ENCODE results near the gene TMLHE.
"Not testable (repeated sequence)": the region's sequence is repeated elsewhere in the genome, so short reads cannot be mapped to it uniquely, and the experiment has no call there.

The TMLHE gene
- long read RNA-seq, donor 1, transcript TMLHE-201 (8 exons, 2,832 nt), result major isoform, 8 of 9 reads
- long read RNA-seq, donor 1, partial matches to known transcripts, result 0 of 9 reads
- long read RNA-seq, donor 1, other reads (novel, unspliced or antisense), result 0 of 9 reads
- long read RNA-seq, donor 2, transcript TMLHE-201 (8 exons, 2,832 nt), result major isoform, 5 of 5 reads
- long read RNA-seq, donor 2, partial matches to known transcripts, result 0 of 5 reads
- long read RNA-seq, donor 2, other reads (novel, unspliced or antisense), result 0 of 5 reads
- long read RNA-seq, donor 3, transcript TMLHE-201 (8 exons, 2,832 nt), result major isoform, 5 of 6 reads
- long read RNA-seq, donor 3, partial matches to known transcripts, result 0 of 6 reads
- long read RNA-seq, donor 3, other reads (novel, unspliced or antisense), result 0 of 6 reads
- long read RNA-seq, donor 4, transcript TMLHE-201 (8 exons, 2,832 nt), result major isoform, 8 of 8 reads
- long read RNA-seq, donor 4, partial matches to known transcripts, result 0 of 8 reads
- long read RNA-seq, donor 4, other reads (novel, unspliced or antisense), result 0 of 8 reads
- long read RNA-seq, donor 5, transcript TMLHE-201 (8 exons, 2,832 nt), result major isoform, 5 of 5 reads
- long read RNA-seq, donor 5, partial matches to known transcripts, result 0 of 5 reads
- long read RNA-seq, donor 5, other reads (novel, unspliced or antisense), result 0 of 5 reads
- long read RNA-seq, donor 6, partial matches to known transcripts, result 0 of 7 reads
- long read RNA-seq, donor 6, other reads (novel, unspliced or antisense), result 0 of 7 reads
- long read RNA-seq, donor 7, transcript TMLHE-201 (8 exons, 2,832 nt), result major isoform, 9 of 10 reads
- long read RNA-seq, donor 7, partial matches to known transcripts, result 0 of 10 reads
- long read RNA-seq, donor 7, other reads (novel, unspliced or antisense), result 0 of 10 reads
- long read RNA-seq, donor 8, transcript TMLHE-201 (8 exons, 2,832 nt), result major isoform, 8 of 8 reads
- long read RNA-seq, donor 8, partial matches to known transcripts, result 0 of 8 reads
- long read RNA-seq, donor 8, other reads (novel, unspliced or antisense), result 0 of 8 reads

GRCh38 chrX:155612312-155613224 is at the start of gene TMLHE, which contains the start of gene SPRY3:
TMLHE (minus strand) TSS chrX:155612952; CDS start chrX:155545276, 67,676 bp downstream.
SPRY3 (plus strand) TSS chrX:155612586.
- DNase-seq, result peak; percentile 74

DNA sequence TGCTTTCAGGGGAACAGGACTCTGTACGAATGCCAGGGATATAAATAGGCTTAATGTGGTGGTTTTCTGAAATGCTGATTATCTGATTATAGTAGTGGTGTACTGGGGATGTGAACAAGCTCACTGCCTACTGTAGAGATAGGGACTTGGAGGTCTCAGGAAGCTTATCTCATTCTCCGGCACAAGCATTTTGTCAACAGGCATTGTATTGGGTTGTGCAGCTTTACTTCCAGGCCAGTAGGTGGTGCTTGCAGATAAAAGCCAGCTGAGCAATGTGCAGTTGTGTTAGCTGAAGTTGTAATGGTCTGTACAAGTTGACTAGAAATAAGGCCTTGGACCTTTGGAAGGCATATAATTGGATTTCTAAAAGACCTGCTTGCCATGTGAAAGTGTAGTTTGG is 49.5 kb upstream of the TMLHE start:
- DNase-seq, result no peak

GRCh38 chrX:155645180-155645579 is 32.4 kb upstream of the TMLHE start:
- DNase-seq, result no peak

DNA sequence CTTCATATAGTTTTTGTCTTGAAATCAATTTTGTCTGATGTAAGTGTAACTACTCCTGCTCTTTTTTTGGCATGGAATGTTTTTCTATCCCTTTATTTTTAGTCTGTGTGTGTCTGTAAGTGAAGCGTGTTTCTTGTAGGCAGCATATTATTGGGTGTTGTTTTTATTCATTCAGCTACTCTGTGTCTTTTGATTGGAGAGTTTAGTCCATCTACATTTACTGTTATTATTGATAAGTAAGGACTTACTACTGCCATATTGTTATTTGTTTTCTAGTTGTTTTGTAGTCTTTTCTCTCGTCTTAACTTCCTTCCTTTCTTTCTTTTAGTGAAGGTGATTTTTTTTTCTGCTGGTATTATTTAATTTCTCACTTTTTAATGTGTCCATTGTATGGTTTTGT is 30.5 kb upstream of the TMLHE start:
- DNase-seq, result no peak

- DNase-seq, result peak; percentile 16
Measured at GRCh38 chrX:155641371-155641770, 28.6 kb upstream of the TMLHE start.

DNA sequence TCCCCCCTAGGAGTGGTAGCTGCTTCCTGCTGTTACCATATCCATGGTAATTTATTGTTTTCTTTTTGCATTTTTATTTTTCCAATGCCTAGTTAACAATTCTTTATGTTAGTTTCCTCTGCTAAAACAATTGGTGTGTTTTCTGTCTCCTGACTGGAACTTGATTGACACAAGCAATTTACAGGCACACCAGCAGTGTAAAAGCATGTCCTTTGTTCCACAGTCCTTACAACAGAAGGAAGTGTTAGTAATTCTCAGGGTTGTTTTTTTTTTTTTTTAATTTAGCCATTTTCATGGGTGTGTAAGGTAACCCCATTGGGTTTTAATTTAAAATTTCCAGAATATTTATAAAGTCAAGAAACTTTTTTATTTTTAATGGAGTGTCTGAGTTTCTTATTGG is 25.0 kb upstream of the TMLHE start:
- no peak for DNase-seq

- DNase-seq, result not testable (repeated sequence)
Measured at GRCh38 chrX:155635019-155635418, 22.3 kb upstream of the TMLHE start.

GRCh38 chrX:155632431-155633100 is 19.8 kb upstream of the TMLHE start:
- no peak for DNase-seq

- DNase-seq, result not testable (repeated sequence)
Measured at GRCh38 chrX:155620110-155620509, 7.4 kb upstream of the TMLHE start.

DNA sequence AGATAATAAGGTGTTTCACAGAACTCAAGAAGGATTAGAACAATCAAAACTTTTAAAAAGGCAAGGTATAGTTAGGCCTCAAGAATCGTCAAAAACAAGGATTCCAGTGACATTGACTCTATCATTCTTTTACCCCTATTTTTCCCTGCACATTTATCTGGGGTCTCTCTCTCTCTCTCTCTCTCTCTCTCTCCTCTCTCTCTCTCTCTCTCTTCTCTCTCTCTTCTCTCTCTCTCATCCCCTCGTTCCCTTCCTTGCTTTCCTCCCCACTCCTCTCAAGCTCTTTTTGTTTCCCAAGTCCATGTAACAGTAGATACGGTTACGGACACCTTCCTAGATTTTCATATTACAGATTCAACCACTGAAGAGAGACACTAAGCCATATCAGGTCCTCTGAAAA is 3.2 kb upstream of the TMLHE start:
- no peak for DNase-seq

DNA sequence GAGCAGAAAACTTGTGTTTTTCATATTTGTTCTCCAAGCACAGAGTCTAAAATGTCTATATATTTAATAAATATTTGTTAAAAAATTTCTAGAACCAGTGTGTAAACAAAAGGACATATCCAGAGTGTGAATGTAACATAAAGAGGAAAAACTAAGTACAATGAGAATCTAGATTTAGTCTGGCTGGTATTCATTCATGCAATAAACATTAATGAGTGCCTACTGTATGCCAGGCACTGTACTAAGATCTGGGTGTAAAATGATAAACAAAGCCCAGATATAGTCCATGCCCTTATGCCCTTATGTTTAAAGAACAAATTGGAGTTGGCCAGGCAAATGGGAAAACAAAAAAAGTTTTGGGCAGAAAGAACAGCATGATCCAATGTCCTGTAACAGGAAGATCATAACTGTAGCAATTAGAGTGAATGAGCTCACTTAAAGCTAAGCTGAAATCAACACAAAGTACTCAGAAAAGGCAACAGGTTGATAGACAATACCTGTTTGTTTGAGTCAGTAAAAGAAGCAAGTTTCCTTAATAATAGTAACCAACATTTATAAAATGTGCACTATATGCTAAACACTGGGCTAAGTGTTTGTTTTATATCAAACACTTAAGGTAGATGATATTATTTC is 1.3 kb upstream of the TMLHE start:
- DNase-seq, result no peak

GRCh38 chrX:155611302-155611701 is 1.4 kb downstream of the TMLHE start:
- DNase-seq, result peak; percentile 2

- DNase-seq, result no peak
Measured at GRCh38 chrX:155592981-155593380, 19.8 kb downstream of the TMLHE start.

- no peak for DNase-seq
Measured at GRCh38 chrX:155592331-155592730, 20.4 kb downstream of the TMLHE start.

DNA sequence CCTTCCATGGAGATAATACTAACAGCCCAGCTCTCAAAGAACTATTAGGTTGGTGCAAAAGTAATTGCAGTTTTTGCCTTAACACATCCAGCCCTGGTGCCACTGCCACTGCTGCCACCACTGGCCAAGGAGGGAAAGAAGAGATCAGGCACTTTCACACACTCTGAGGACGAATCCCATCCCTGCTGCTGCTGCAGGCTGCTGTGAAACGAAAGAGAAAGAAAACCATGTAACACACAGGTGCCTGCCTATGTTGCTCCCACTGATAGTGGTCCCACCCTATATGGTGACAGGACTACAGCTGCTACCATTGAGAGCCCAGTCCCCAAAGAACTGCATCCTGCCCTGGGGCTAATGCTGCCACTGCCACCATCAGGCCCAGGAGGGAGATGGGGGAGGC is 35.1 kb downstream of the TMLHE start:
- no peak for DNase-seq

GRCh38 chrX:155563099-155563498 is 49.7 kb downstream of the TMLHE start:
- DNase-seq, result no peak

GRCh38 chrX:155544881-155545280 is 67.9 kb downstream of the TMLHE start:
- DNase-seq, result no peak

GRCh38 chrX:155535866-155536265 is 76.9 kb downstream of the TMLHE start:
- DNase-seq, result no peak

DNA sequence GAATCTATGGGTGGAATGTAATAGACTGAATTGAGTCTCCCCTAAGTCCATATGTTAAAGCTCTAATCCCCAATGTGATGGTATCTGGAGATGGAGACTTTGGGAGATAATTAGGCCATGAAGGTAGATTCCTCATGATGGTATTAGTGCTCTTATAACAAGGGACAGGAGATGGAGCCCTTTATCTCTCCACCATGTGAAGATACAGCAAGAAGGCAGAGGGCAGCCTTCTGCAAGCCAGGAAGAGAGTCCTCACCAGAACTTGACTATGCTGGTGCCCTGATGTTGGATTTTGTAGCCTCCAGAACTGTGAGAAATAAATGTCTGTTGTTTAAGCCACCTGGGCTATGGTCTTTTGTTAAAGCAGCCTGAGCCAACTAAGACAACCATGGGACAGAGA is 78.0 kb downstream of the TMLHE start:
- DNase-seq, result no peak

GRCh38 chrX:155527023-155527422 is 85.7 kb downstream of the TMLHE start:
- not testable (repeated sequence) for DNase-seq

GRCh38 chrX:155514225-155514624 is 98.5 kb downstream of the TMLHE start:
- no peak for DNase-seq
